IPS-NIHi7 (cell line): ENCODE data around the gene SRCAP.
"Not testable (repeated sequence)": the region's sequence is repeated elsewhere in the genome, so short reads cannot be mapped to it uniquely, and the experiment has no call there.

ENCODE experiments used
- DNase-seq: peaks from one replicate; pipeline ENCODE4 v3.0.0; 2012; ENCODE audit warnings: mixed read lengths; ENCODE audit errors: extremely low spot score

The SRCAP gene

GRCh38 chr16:30663820-30664219 lies 35.2 kb upstream of the SRCAP start:
- DNase-seq, result no peak

DNA sequence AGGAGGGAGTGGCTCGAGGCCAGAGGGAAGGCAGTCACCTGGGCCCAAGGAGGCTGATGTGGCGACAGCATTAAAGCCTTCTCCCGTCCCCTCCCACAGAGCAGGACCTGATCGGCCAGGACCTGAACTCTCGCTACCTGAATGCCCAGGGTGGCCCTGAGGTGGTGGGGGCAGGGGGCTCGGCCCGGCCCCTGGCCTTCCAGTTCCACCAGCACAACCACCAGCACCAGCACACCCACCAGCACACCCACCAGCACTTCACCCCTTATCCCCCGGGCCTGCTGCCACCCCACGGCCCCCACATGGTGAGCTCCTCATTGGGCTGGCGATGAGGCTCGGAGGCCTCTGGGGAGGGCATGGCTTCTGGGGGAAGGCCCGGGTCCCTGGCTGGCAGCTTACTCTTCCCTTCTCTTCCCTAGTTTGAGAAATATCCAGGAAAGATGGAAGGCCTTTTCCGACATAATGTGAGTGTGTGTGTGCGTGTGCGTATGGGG lies 34.3 kb upstream of the SRCAP start:
- DNase-seq, result no peak

- DNase-seq, result no peak
Observed at GRCh38 chr16:30665155-30665829, 33.7 kb upstream of the SRCAP start.

GRCh38 chr16:30665830-30666190 lies 33.2 kb upstream of the SRCAP start:
- no peak for DNase-seq

- no peak for DNase-seq
Observed at GRCh38 chr16:30666681-30667080, 32.3 kb upstream of the SRCAP start.

GRCh38 chr16:30667361-30667905 lies 31.5 kb upstream of the SRCAP start:
- no peak for DNase-seq

DNA sequence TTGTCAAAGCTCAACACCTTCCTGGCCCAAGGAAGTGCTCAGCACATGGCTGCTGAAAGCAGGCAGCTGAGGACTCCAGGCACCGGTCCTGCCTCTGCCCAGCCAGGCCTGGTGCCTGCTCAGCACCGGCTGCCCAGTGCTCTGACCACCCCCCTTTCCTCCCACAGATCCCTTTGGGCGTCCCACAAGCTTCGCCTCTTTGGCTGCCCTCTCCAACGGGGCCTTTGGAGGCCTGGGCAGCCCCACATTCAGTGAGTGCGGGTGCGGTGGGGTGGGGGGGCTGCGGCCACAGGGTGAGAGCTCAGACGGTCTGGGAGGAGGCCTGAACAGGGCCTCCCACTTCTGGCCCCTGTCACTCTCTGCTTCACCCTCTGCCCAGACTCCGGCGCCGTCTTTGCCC lies 30.6 kb upstream of the SRCAP start:
- no peak for DNase-seq

- no peak for DNase-seq
Observed at GRCh38 chr16:30669026-30669902, 29.7 kb upstream of the SRCAP start.

DNA sequence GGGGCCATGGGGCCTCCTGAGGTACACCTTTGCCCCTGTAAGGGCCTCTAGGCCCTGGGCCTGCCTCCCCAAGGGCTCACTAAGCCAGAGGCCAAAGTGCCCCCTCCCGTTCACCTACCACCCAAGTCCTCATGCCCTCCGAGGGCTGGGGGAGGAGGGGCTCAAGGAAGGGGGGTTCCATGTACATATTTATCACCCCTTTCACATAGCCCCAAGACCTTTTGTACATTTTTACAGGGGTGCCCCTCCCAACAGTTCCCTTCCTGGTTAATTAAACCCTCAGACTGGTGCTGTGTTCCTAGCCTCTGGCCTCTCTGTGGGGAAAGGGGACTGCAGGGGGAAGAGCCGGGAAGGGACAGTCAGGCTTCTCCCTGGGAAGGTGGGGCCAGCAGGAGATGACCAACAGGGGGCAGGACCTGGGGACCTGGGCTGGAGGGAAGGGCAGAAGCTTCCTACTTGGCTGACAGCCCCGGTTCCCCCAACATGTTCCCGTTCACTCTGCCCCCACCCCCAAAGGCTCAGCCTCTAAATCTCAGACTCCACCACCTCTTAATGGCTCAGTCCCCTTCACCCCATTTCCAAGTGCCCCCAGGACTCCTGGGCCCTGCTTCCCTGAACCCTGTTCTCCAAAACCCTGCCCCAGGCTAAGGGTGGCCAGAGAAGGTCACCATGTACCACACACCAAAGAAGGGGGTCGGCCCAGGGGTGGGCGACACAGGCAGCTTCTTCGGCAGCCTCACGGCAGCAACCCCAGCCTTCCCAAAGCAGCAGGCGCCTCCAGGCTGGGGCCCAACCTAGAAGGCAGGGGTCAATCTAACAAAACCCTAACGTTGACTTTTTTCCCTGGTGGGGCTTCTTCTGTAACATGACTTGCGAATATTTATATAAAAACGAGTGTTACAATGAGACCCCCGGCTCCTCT lies 28.8 kb upstream of the SRCAP start:
- no peak for DNase-seq

DNA sequence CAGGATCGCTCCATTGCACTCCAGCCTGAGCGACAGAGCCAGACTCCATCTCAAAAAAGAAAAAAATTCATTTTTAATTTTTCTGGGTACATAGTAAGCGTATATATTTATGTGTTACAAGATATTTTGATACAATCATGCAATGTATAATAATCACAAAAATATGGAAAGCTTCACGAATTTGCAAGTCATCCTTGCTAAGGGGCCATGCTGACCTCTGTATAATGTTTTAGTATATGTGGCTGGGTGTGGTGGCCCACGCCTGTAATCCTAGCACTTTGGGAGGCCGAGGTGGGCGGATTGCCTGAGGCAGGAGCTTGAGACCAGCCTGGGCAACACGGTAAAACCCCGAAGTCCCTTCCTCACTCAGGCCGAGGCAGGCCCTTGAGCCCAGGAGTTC lies 23.8 kb upstream of the SRCAP start:
- no peak for DNase-seq

GRCh38 chr16:30677931-30678585 lies 20.9 kb upstream of the SRCAP start:
- DNase-seq, result peak; percentile 80

- DNase-seq, result no peak
Observed at GRCh38 chr16:30678586-30678970, 20.4 kb upstream of the SRCAP start.

- DNase-seq, result no peak
Observed at GRCh38 chr16:30680326-30680725, 18.6 kb upstream of the SRCAP start.

DNA sequence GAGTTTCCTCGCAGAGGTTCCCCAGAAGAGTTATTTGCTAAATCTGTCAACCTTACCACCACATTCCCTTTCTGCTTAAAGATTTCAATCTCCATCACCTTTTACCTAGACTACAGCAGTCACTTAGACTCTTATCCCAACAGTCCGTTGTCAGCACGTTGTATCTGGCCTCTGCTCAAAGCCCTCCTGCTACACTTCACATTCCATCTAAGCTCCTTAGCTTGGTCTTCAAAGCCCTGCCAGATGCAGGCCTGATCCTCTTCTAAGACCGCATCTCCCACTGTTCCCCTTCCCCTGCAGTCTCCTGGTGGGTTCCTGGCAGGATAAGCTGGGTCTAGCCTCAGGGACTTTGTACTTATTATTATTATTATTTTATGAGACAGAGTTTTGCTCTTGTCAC lies 10.3 kb upstream of the SRCAP start:
- no peak for DNase-seq

DNA sequence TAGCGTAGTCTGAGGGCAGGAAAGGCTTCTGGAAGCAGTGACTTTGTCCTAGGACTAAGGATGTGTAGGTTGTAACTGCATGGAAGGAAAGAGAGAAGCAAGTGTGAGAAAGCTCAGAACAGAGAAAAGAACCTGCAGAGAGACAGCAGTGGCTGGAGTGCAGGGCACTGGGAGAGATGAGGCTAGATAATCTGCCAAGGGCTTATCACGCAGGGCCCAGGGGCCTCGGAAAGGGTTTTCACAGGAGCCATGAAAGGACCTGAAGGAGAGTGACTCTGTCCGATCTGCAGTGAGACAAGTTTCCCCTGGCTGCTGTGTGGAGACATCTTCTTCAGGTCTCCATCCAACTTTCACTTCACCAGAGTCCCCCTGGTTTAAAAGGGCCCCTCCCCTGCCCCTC lies 7.1 kb upstream of the SRCAP start:
- peak; percentile 9 for DNase-seq

- DNase-seq, result peak; percentile 44
Observed at GRCh38 chr16:30692396-30693064, 6.4 kb upstream of the SRCAP start.

DNA sequence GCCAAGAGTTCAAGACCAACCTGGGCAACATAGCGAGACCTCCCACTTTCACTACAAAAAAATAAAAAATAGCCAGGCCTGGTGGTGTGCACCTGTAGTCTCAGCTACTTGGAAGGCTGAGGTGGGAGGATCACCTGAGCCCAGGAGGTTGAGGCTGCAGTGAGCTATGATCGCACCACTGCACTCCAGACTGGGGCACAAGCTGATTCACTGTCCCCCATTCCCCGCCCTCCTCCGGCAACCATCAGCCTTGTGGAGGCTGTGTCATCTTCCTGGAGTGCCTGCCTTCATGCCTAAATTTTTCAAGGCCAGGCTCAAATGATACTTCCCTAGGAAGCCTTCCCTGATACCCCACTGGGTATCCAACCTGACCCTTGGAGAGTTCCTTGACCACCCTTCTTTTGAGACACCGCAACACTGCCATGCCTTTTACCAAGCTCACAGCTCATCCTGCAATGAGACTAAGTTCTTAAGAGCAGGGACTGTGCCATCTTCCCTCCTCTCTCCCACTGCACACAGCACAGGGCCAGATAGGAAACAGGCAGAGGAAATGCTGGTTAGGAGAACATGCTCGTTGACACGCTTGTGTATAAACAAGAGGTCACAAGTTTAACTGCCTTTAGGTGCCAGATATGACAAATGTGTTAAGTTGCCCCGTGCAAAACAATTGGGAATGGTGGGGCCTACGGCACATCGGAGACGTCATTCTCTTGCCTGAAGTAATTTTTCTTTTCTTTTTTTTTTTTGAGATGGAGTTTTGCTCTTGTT lies 3.9 kb upstream of the SRCAP start:
- DNase-seq, result no peak

DNA sequence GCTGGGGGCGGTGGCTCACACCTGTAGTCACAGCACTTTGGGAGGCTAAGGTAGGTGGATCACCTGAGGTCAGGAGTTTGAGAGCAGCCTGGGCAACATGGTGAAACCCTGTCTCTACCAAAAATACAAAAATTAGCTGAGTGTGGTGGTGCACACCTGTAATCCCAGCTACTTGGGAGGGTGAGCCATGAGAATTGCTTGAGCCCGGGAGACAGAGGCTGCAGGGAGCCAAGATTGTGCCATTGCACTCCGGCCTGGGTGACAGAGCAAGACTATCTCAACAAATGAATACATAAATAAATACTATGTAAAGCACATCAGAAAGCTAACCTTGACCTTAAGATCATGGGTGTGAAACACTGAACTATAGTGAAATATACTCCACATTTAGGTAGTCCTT lies 2.3 kb upstream of the SRCAP start:
- DNase-seq, result not testable (repeated sequence)

DNA sequence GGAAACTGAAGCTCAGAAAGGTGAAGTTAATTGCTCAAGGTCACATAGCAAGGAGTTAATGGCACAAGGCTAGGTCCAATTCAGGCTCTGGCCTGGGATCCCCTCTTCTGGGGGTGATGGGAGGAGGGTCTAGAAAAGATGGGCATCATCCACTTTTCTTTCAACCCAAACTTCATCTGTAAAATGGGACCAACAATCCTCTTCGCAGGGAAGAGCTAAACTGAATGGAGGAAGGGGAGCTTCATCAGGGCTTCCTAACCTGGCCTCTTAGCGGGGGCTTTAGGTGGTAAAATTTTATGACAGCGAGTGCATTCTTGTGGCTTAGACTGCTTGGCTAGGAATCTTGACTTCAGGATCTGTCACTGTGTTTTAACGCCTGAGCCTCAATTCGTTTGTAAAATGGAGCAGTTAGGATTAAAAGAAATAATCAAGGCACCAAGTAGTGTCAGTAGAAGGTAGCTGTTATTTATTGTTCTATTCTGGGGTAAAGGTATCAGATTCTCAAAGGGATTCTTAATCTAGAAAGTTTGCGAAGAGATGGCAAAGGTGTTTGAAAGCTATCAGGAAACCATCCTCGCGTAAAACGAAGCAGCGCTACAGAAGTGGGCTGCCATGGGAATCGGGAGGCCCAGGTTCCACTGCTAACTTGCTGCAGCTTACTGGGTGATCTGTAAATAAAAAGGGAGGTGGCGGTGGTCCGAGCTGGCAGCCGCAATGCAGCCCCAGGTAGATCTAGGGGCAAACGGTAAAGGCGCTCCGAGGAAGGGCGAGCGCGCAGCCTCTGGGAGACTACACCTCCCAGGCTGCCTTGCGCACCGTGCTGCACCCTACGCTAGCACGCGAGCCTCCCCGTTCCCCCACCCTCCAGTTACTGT lies 1.5 kb upstream of the SRCAP start:
- DNase-seq, result peak; percentile 93
